Hepatocyte (in vitro differentiated cells): ENCODE measurements around the gene STPG3.
"Not testable (repeated sequence)": the region's sequence is repeated elsewhere in the genome, so short reads cannot be mapped to it uniquely, and the experiment has no call there.

Experiments
- EZH2 ChIP-seq: fragments of 200-600 bp; sonication (generic); IDR thresholded peaks from 2 replicates; pipeline ENCODE4 v1.6.1; 2016; ENCODE audit warnings: antibody characterized with exemption, mild to moderate bottlenecking, borderline replicate concordance
- EZH2phosphoT487 ChIP-seq: fragments of 200-600 bp; sonication (generic); IDR thresholded peaks from one replicate; pipeline ENCODE4 v1.6.1; 2018; ENCODE audit warnings: antibody characterized with exemption, mild to moderate bottlenecking, low read depth, moderate library complexity; ENCODE audit not compliant: unreplicated experiment, severe bottlenecking
- TF ChIP-seq, protein P1 (sequence below): fragments of 200-600 bp; sonication (generic); IDR thresholded peaks from 2 replicates; pipeline ENCODE4 v1.5.1; 2016; ENCODE audit warnings: antibody characterized with exemption, mild to moderate bottlenecking; ENCODE audit not compliant: poor library complexity

DNA sequence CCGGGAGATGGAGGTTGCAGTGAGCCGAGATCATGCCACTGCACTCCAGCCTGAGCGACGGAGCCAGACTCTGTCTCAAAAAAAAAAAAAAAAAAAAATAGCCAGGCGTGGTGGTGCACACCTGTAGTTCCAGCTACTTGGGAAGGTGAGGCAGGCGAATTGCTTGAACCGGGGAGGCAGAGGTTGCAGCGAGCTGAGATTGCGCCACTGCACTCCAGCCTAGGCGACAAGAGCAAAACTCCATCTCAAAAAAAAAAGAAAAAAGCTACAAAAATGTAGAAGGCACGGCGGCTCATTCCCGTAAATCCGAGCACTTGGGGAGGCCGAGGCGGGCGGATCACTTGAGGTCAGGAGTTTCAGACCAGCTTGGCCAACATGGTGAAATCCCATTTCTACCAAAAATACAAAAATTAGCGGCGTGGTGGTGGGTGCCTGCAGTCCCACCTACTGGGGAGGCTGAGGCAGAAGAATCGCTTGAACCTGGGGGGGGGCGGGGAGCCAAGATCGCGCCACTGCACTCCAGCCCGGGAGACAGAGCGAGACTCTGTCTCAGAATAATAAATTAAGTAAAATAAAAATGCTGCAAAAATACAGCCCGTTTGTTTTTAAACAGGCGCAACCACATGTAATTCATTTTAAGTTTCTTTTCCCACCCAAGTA is 11.4 kb upstream of the STPG3 start:
- TF ChIP-seq EZH2, EZH2phosphoT487: not testable (repeated sequence)
- TF ChIP-seq, protein P1, sequence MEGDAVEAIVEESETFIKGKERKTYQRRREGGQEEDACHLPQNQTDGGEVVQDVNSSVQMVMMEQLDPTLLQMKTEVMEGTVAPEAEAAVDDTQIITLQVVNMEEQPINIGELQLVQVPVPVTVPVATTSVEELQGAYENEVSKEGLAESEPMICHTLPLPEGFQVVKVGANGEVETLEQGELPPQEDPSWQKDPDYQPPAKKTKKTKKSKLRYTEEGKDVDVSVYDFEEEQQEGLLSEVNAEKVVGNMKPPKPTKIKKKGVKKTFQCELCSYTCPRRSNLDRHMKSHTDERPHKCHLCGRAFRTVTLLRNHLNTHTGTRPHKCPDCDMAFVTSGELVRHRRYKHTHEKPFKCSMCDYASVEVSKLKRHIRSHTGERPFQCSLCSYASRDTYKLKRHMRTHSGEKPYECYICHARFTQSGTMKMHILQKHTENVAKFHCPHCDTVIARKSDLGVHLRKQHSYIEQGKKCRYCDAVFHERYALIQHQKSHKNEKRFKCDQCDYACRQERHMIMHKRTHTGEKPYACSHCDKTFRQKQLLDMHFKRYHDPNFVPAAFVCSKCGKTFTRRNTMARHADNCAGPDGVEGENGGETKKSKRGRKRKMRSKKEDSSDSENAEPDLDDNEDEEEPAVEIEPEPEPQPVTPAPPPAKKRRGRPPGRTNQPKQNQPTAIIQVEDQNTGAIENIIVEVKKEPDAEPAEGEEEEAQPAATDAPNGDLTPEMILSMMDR: not testable (repeated sequence)
